ENCODE data around the gene PSMD4. TPM values are rescaled to one million over a fixed set of nuclear protein-coding genes. Genes with fewer than 3 reads are reported as not detected.

PSMD4 gene
- total and polyA plus RNA-seq, 2 of the 8 experiments (the other 6 are each of a cell fraction or from before 2014, with no cell fraction given) = 216 to 284 TPM

DNA sequence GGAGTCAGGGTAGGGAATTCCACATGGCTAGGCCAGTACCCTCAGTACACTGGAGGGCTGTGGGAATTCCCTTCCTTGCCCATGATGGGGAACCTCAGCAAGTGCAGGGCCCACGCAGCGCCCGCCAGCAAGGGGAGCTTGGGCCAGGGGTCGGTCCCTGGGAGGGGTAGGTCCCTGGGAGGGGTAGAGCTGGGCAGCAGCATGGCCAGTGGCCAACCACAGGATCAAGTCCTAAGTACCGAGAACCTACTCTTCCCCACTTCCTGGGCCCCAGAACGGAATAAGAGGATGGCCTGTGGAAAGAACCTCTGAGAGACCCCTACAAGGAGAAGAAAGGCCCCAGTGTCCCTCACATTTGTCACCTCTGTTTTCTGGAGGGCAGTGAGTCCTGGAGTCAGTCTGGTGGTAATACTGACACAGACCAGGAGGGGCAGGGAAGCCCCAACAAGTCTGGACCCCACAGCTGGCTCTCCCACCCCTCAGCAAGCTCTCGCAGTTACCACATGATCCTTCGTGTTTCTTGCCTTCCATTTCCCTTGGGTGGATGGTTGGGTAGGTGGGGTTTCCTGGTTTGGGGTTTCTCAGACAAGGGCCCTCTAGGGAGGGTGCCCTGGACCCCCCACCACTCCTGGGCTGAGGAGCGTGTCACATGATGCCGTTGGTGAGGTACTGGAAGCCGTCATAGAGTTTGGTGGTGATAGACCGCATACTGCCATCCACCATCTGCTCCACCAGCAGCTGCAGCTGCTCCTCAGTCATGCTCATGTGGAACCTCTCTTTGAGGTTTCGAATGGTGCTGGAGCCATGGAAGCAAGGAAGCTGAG, 37.9 kb downstream of the PSMD4 start (continued):
- TF ChIP-seq RAD21 (IDR thresholded peaks at IDR 0.05 in 1 of 2, conservative IDR thresholded peaks at IDR 0.05 in 1 of 2; ENCODE audit: low read depth in 2 of 2, low read length in 2 of 2) = peak; percentile 6 to 27; a peak in 2 of 4 replicates
- TF ChIP-seq POLR2AphosphoS5 (IDR thresholded peaks at IDR 0.05; ENCODE audit: low read depth, low read length) = peak; percentile 11; the same call in 1 of the 2 replicates
- no peak for TF ChIP-seq BACH1 (IDR thresholded peaks at IDR 0.05; ENCODE audit: low read length)
- TF ChIP-seq EP300 (IDR thresholded peaks at IDR 0.05; ENCODE audit: borderline replicate concordance in 1 of 2, low read depth in 2 of 2, low read length in 2 of 2) = no peak
- TF ChIP-seq SIX5 (IDR thresholded peaks at IDR 0.05; ENCODE audit: low read depth, low read length) = no peak
- no peak for TF ChIP-seq SIN3A (conservative IDR thresholded peaks at IDR 0.05 in 1 of 2, IDR thresholded peaks at IDR 0.05 in 1 of 2; ENCODE audit: low read depth in 1 of 2, low read length in 2 of 2)
- no peak for TF ChIP-seq TAF7 (optimal IDR thresholded peaks at IDR 0.05; ENCODE audit: borderline replicate concordance, low read depth, low read length)
- TF ChIP-seq TCF12 (IDR thresholded peaks at IDR 0.05; ENCODE audit: low read depth, low read length) = no peak
- TF ChIP-seq, protein P1, sequence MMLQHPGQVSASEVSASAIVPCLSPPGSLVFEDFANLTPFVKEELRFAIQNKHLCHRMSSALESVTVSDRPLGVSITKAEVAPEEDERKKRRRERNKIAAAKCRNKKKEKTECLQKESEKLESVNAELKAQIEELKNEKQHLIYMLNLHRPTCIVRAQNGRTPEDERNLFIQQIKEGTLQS (IDR thresholded peaks at IDR 0.05; ENCODE audit: insufficient read depth, low read depth, low read length) = no peak
- TF ChIP-seq EZH2 (IDR thresholded peaks at IDR 0.05; ENCODE audit: low read depth, low read length, severe bottlenecking) = no peak
- no peak for TF ChIP-seq BRCA1 (IDR thresholded peaks at IDR 0.05; ENCODE audit: low read depth, low read length)
- TF ChIP-seq ASH2L (IDR thresholded peaks at IDR 0.05; ENCODE audit: low read length) = no peak
- TF ChIP-seq CREB1 (IDR thresholded peaks at IDR 0.05) = no peak
- TF ChIP-seq, protein P2, sequence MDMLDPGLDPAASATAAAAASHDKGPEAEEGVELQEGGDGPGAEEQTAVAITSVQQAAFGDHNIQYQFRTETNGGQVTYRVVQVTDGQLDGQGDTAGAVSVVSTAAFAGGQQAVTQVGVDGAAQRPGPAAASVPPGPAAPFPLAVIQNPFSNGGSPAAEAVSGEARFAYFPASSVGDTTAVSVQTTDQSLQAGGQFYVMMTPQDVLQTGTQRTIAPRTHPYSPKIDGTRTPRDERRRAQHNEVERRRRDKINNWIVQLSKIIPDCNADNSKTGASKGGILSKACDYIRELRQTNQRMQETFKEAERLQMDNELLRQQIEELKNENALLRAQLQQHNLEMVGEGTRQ (IDR thresholded peaks at IDR 0.05; ENCODE audit: low read length) = no peak
- TF ChIP-seq TBP (IDR thresholded peaks at IDR 0.05; ENCODE audit: low read depth, low read length) = no peak

All from H1 (cell line).